Thyroid gland (tissue), 4 donors: ENCODE results near the gene DBET. TPM values are rescaled to one million over a fixed set of nuclear protein-coding genes. Genes with fewer than 3 reads are reported as not detected.
"Not testable (repeated sequence)": the region's sequence is repeated elsewhere in the genome, so short reads cannot be mapped to it uniquely, and the experiment has no call there.

Source experiments
- DNase-seq, 2 donors: peaks; one replicate each; pipeline ENCODE4 v3.0.0-alpha.2; 2019
- H3K27ac ChIP-seq, 3 donors: fragments of 200-600 bp; sonication (generic); 1 replicate in 2 of 3; 2 replicates in 1 of 3; pipeline ENCODE4 v1.5.1; 2016 to 2019; ENCODE audit warnings: mild to moderate bottlenecking in 1 of 3, moderate library complexity in 1 of 3
- H3K27me3 ChIP-seq: fragments of 200-600 bp; sonication (generic); one replicate; pipeline ENCODE4 v1.5.1; 2019
- H3K36me3 ChIP-seq, 2 donors: fragments of 200-600 bp; sonication (generic); one replicate each; pipeline ENCODE4 v1.5.1; 2016 to 2019
- H3K4me1 ChIP-seq, 2 donors: fragments of 200-600 bp; sonication (generic); one replicate each; pipeline ENCODE4 v1.5.1; 2017 to 2019
- H3K4me3 ChIP-seq, 3 donors: fragments of 200-600 bp; sonication (generic); replicated peaks in 1 of 3; 1 replicate in 2 of 3; 2 replicates in 1 of 3; pipeline ENCODE4 v1.5.1; 2016; ENCODE audit warnings: mild to moderate bottlenecking in 1 of 3
- H3K9me3 ChIP-seq: fragments of 200-600 bp; sonication (generic); one replicate; pipeline ENCODE4 v1.5.1; 2017
- CTCF ChIP-seq, 6 experiments: fragments of 200-600 bp in 3 of 6; fragments of 450-650 bp in 3 of 6; sonication (generic) in 3 of 6; IDR thresholded peaks; one replicate each; pipeline ENCODE4 v1.5.1; 2016 to 2019; ENCODE audit warnings: antibody characterized with exemption in 6 of 6, mild to moderate bottlenecking in 2 of 6, inconsistent platforms in 1 of 6, moderate library complexity in 1 of 6
- POLR2A ChIP-seq, 2 donors: fragments of 450-650 bp; IDR thresholded peaks; one replicate each; pipeline ENCODE4 v1.6.1; 2017; ENCODE audit warnings: antibody characterized with exemption in 2 of 2, mild to moderate bottlenecking in 2 of 2, moderate library complexity in 1 of 2
- WGBS, 2 donors: methylation state at CpG; one replicate each; pipeline ENCODE4 v1.1.5; 2017; 5-methylcytosine and 5-hydroxymethylcytosine counted together
- intact Hi-C: fragments of 100-400 bp; cut with DNase I; formaldehyde crosslinking; loops from one replicate; pipeline ENCODE4 v1.15.1; 2023
- total RNA-seq, 4 donors: library from RNA; depleted of rRNA; stranded (reverse); fragments of >200 nt; gene quantifications; one replicate each; pipeline ENCODE4 v1.2.3, GENCODE V29; 2016

Gene DBET
- total RNA-seq, 4 donors from 2014 or later, result not detected

- peaks cover 16% of the 10 kb centered on the region for H3K27me3 ChIP-seq
- H3K4me3 ChIP-seq, result no peak overlapping the region
- WGBS, 2 donors, result 5 to 8% methylated on average over 27 to 29 of the region's 62 CpGs
These were observed 46.7 kb upstream of the DBET start for GRCh38 chr4:190017357-190018200.

GRCh38 chr4:190018201-190018920 is 45.9 kb upstream of the DBET start:
- Histone ChIP-seq H3K36me3 (no peaks in the 10 kb centered on the region), H3K4me1 (peaks cover 12 to 23% of the 10 kb centered on the region in 2 donors), H3K27me3 (peaks cover 16% of the 10 kb centered on the region), H3K9me3 (no peaks in the 10 kb centered on the region), H3K27ac (no peak overlapping the region), H3K4me3 (no peak overlapping the region)
- WGBS, 2 donors, result 8 to 14% methylated on average over 37 to 38 of the region's 38 CpGs
- TF ChIP-seq CTCF (IDR thresholded peaks at IDR 0.05) (no peak), POLR2A (IDR thresholded peaks at IDR 0.05) (no peak)
- DNase-seq, result no peak
- intact Hi-C loops, result no loop called here

More at GRCh38 chr4:190017357-190018200, 46.7 kb upstream of the DBET start:
- Histone ChIP-seq H3K27ac (no peak overlapping the region), H3K4me1 (peaks cover 12 to 23% of the 10 kb centered on the region in 2 donors), H3K9me3 (no peaks in the 10 kb centered on the region), H3K36me3 (no peaks in the 10 kb centered on the region)
- DNase-seq, result no peak
- TF ChIP-seq CTCF (IDR thresholded peaks at IDR 0.05) (no peak), POLR2A (IDR thresholded peaks at IDR 0.05) (no peak)
- intact Hi-C loops, result no loop called here

GRCh38 chr4:190019023-190019858 is 45.1 kb upstream of the DBET start:
- Histone ChIP-seq H3K27ac (no peak overlapping the region), H3K27me3 (peaks cover 15% of the 10 kb centered on the region), H3K9me3 (no peaks in the 10 kb centered on the region), H3K36me3 (no peaks in the 10 kb centered on the region), H3K4me3 (no peak overlapping the region), H3K4me1 (peaks cover 12 to 23% of the 10 kb centered on the region in 2 donors)
- DNase-seq, result no peak
- 5 to 6% methylated on average over 24 to 52 of the region's 57 CpGs for WGBS, 2 donors
- TF ChIP-seq POLR2A (IDR thresholded peaks at IDR 0.05), result no peak
- no peak for TF ChIP-seq CTCF (IDR thresholded peaks at IDR 0.05)
- intact Hi-C loops, result no loop called here

- peaks cover 11 to 18% of the 10 kb centered on the region in 2 donors for H3K4me1 ChIP-seq
- H3K36me3 ChIP-seq, H3K27me3 ChIP-seq, H3K4me3 ChIP-seq, DNase-seq, H3K9me3 ChIP-seq, H3K27ac ChIP-seq, intact Hi-C loops: not testable (repeated sequence)
- 12 to 15% methylated on average over 29 of the region's 29 CpGs for WGBS, 2 donors
These were observed 44.3 kb upstream of the DBET start for GRCh38 chr4:190019859-190020463.
